ENCODE measurements around the gene CYFIP1.

CYFIP1 gene

GRCh38 chr15:22903961-22904534 lies 76.1 kb downstream of the CYFIP1 start:
- no peak for TF ChIP-seq CTCF (conservative IDR thresholded peaks at IDR 0.05; ENCODE audit: low read depth, low read length)
- no peak for DNase-seq (ENCODE audit: low read depth)
- no peak overlapping the region for H3K4me3 ChIP-seq (ENCODE audit: low read depth, low read length)

GRCh38 chr15:22903427-22903826 lies 76.7 kb downstream of the CYFIP1 start:
- H3K4me3 ChIP-seq (ENCODE audit: low read depth, low read length): no peak overlapping the region
- TF ChIP-seq CTCF (conservative IDR thresholded peaks at IDR 0.05; ENCODE audit: low read depth, low read length): no peak
- no peak for DNase-seq (ENCODE audit: low read depth)

- no peak for TF ChIP-seq CTCF (conservative IDR thresholded peaks at IDR 0.05; ENCODE audit: low read depth, low read length)
- no peak for DNase-seq (ENCODE audit: low read depth)
- no peak overlapping the region for H3K4me3 ChIP-seq (ENCODE audit: low read depth, low read length)
Observed at GRCh38 chr15:22902981-22903380, 77.2 kb downstream of the CYFIP1 start.

DNA sequence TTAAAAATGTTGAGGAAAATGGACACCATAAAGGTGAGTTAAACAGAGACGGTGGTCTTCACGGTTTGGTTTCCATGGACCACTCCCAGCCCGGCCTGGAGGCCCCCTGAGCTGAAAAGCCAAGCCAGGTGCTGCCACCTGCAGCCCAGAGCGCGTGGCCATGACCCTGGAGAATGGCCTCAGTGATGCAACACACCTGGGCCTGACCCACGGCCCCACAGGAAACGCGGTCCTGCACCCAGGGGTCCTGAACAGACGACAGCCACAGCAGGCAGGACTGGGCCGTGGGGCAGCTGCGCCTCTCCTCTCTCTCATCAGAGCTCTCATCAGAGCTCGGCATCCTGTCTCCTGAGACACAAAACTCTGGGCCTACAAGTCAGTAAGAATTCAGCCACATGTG lies 77.6 kb downstream of the CYFIP1 start:
- no peak for DNase-seq (ENCODE audit: low read depth)
- no peak overlapping the region for H3K4me3 ChIP-seq (ENCODE audit: low read depth, low read length)
- TF ChIP-seq CTCF (conservative IDR thresholded peaks at IDR 0.05; ENCODE audit: low read depth, low read length): no peak

- no peak for DNase-seq (ENCODE audit: low read depth)
- H3K4me3 ChIP-seq (ENCODE audit: low read depth, low read length): no peak overlapping the region
- no peak for TF ChIP-seq CTCF (conservative IDR thresholded peaks at IDR 0.05; ENCODE audit: low read depth, low read length)
Observed at GRCh38 chr15:22902046-22902445, 78.1 kb downstream of the CYFIP1 start.

DNA sequence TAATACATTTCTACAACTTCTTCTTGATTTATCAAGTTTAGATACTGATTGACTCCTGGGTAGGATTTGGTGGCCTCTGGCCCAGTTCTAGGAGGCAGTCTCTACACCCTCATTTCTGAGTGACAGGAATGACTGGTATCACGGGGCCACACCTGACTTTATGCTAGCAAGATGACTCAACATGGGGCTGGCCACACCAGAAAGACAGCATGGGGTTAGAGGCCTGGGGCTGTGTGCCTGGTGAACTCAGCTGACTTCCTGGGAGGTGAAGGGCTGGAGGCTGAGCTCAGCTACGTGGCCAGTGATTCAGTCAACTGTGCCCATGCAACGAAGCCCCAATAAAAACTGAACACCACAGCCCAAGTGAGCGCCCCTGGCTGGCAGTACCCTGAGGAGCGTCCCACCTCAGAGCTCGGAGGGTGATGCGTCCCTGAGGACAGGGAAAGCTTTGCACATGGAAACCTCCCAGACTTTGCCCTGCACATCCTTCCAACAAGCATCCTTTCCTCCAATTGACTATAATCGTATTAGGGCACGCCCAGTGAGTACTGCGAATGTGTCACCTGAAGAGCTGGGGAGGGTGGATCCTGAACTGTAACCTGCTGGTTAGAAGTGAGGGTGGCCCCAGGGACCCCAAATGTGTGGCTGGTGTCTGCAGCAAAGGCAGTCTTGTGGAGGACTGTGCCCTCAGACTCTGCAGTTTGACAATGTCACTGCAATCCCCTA lies 84.5 kb downstream of the CYFIP1 start:
- no peak overlapping the region for H3K4me3 ChIP-seq (ENCODE audit: low read depth, low read length)
- no peak for TF ChIP-seq CTCF (conservative IDR thresholded peaks at IDR 0.05; ENCODE audit: low read depth, low read length)
- peak; percentile 78 for DNase-seq (ENCODE audit: low read depth)

DNA sequence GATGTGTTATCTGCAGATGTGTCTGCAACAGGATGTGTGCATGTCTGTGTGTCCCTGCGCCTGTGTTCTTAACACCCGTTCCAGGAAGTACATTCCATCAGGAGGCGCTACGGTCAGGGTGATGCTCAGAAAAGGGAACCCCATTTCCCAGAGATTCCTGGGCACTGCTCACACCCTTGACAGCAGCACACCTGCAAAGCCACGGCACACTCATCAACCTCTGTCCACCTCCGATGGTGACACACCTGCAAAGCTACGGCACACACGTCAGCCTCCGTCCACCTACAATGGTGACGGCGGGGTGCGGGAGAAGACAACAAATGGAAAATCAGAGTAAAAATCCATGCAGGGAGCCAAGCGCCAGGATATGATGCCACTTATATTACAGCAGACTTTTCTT lies 86.3 kb downstream of the CYFIP1 start:
- DNase-seq (ENCODE audit: low read depth): no peak
- no peak for TF ChIP-seq CTCF (conservative IDR thresholded peaks at IDR 0.05; ENCODE audit: low read depth, low read length)
- no peak overlapping the region for H3K4me3 ChIP-seq (ENCODE audit: low read depth, low read length)
